Transverse colon (tissue), 4 donors: ENCODE data around the gene GSG1L.

Experiments used
- CTCF ChIP-seq, 5 experiments: fragments of 200-600 bp in 3 of 5; fragments of 450-650 bp in 2 of 5; sonication (generic) in 3 of 5; IDR thresholded peaks; 1 replicate in 2 of 5; 2 replicates in 3 of 5; pipeline ENCODE4 v1.5.1; 2016 to 2017; ENCODE audit warnings: antibody characterized with exemption in 5 of 5, inconsistent platforms in 3 of 5, mild to moderate bottlenecking in 2 of 5, moderate library complexity in 1 of 5
- EP300 ChIP-seq: sonication (generic); formaldehyde crosslinking; IDR thresholded peaks from one replicate; pipeline ENCODE4 v1.6.1; 2017; ENCODE audit warnings: antibody characterized with exemption, low read depth
- POLR2A ChIP-seq: fragments of 450-650 bp; IDR thresholded peaks from one replicate; pipeline ENCODE4 v1.6.1; 2016; ENCODE audit warnings: antibody characterized with exemption, mild to moderate bottlenecking, moderate library complexity
- POLR2AphosphoS5 ChIP-seq, 3 donors: sonication (generic); formaldehyde crosslinking; IDR thresholded peaks; one replicate each; pipeline ENCODE4 v1.6.1; 2016; ENCODE audit warnings: antibody characterized with exemption in 3 of 3

DNA sequence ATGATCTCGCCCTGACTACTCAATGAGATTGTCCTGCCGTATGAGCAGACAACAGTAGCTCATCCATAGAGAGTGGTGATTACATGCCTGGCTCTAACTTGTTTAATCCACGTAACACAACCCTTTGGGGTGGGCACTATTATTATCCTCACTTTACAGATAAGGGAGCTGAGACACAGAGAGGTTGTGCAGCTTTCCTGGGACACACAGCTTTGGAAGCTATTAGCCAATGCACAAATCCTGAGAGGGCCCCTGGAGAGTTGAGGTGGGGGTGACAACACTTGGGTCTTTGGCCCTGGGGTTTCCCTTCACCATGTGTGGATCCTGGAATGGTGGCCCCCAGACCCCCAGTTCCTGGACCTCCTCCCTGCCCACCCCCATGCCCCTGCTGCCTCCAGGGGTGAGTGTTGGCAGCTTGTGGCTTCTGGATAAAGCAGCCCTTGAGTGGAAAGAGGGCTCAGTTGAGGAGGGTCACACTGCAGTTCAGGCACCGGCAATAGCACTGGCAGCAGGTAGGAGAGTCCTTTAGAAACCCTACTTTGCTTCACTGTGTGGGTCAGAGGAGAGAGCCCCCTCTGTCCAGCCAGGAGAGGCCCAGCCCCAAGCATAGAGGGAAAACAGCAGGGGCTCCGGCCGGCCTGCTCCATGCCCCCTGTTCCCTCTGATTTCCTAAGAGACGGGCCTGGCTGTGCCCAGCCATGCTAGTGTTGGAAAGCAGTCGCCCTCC lies 282.9 kb downstream of the GSG1L start:
- TF ChIP-seq POLR2AphosphoS5 (IDR thresholded peaks at IDR 0.05) (no peak), CTCF (IDR thresholded peaks at IDR 0.05) (no peak), POLR2A (no peak), EP300 (no peak)
